ENCODE results near the gene FGGY. TPM values are rescaled to one million over a fixed set of nuclear protein-coding genes. Genes with fewer than 3 reads are reported as not detected.

FGGY gene
- total RNA-seq, 1 experiment from 2014 or later, result 17.8 TPM

DNA sequence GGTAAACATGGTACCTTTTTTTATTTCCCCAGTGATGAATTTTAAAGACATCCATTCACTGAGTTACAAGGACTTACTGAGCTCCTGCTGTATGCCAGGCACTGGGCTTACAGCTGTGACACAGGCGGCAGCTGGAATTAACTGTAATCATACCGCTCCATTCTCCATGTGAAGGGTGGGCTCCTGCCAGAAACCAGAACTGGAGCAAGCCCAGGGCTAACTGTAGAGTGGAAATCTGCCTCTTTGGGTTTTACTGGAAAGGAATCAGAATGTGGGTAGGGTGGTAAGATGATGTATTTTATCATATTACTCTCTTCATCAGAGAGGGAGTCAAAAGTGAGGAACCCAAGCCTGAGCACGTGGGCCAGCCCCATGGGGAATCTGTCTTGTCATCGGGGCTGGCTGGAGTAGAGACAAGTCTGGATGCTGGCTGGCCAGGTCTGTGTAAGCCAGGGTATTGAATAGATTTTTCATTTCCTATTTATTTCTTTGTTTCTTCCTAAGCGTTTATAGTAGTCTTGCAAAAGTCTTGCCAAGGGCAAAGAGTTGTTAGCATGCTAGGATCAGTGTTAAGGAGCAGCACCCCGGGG, 21.5 kb downstream of the FGGY start:
- BruUV-seq (replicated peaks), result no TSS peak
- H3K9me2 ChIP-seq (ENCODE audit: insufficient read depth), result no peaks in the 10 kb centered on the region
- H3K9me3 ChIP-seq (ENCODE audit: insufficient read depth, low read depth), result no peaks in the 10 kb centered on the region
- H3K27me3 ChIP-seq (ENCODE audit: insufficient read depth, low read depth), result no peaks in the 10 kb centered on the region
- ChIA-PET CTCF (no interaction called here), POLR2A (ENCODE audit: unreplicated experiment) (no interaction called here)
- no peaks in the 10 kb centered on the region for H4K20me1 ChIP-seq (ENCODE audit: insufficient read depth)
- H3K36me3 ChIP-seq (ENCODE audit: low read depth), result no peaks in the 10 kb centered on the region
- H3F3A ChIP-seq (ENCODE audit: insufficient read depth, low read depth), result no peaks in the 10 kb centered on the region
- no peak overlapping the region for H2AFZ ChIP-seq
- H3K27ac ChIP-seq, result no peak overlapping the region
- DNase-seq, result no peak
- TF ChIP-seq EZH2 (IDR thresholded peaks at IDR 0.05; ENCODE audit: low read depth), result no peak
- TF ChIP-seq, protein P1, sequence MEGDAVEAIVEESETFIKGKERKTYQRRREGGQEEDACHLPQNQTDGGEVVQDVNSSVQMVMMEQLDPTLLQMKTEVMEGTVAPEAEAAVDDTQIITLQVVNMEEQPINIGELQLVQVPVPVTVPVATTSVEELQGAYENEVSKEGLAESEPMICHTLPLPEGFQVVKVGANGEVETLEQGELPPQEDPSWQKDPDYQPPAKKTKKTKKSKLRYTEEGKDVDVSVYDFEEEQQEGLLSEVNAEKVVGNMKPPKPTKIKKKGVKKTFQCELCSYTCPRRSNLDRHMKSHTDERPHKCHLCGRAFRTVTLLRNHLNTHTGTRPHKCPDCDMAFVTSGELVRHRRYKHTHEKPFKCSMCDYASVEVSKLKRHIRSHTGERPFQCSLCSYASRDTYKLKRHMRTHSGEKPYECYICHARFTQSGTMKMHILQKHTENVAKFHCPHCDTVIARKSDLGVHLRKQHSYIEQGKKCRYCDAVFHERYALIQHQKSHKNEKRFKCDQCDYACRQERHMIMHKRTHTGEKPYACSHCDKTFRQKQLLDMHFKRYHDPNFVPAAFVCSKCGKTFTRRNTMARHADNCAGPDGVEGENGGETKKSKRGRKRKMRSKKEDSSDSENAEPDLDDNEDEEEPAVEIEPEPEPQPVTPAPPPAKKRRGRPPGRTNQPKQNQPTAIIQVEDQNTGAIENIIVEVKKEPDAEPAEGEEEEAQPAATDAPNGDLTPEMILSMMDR (conservative IDR thresholded peaks at IDR 0.05), result no peak
- intact Hi-C loops (cut with micrococcal nuclease; ENCODE audit: unreplicated experiment), result no loop called here
- no peak overlapping the region for H3K4me2 ChIP-seq
- H3K79me2 ChIP-seq (ENCODE audit: low read depth), result no peaks in the 10 kb centered on the region
- no peaks in the 10 kb centered on the region for H3K4me1 ChIP-seq (replicated peaks; ENCODE audit: insufficient read depth)
- H3K4me3 ChIP-seq, result no peak overlapping the region

GRCh38 chr1:59322394-59322793, 25.5 kb downstream of the FGGY start:
- Histone ChIP-seq H3K9me2 (ENCODE audit: insufficient read depth) (no peaks in the 10 kb centered on the region), H3K27ac (no peak overlapping the region), H3K79me2 (ENCODE audit: low read depth) (no peaks in the 10 kb centered on the region), H3K27me3 (ENCODE audit: insufficient read depth, low read depth) (no peaks in the 10 kb centered on the region), H3F3A (ENCODE audit: insufficient read depth, low read depth) (no peaks in the 10 kb centered on the region), H3K4me1 (replicated peaks; ENCODE audit: insufficient read depth) (no peaks in the 10 kb centered on the region), H3K4me3 (no peak overlapping the region), H3K9me3 (ENCODE audit: insufficient read depth, low read depth) (no peaks in the 10 kb centered on the region), H3K4me2 (no peak overlapping the region), H4K20me1 (ENCODE audit: insufficient read depth) (no peaks in the 10 kb centered on the region), H2AFZ (no peak overlapping the region), H3K36me3 (ENCODE audit: low read depth) (no peaks in the 10 kb centered on the region)
- CTCF ChIA-PET, result no interaction called here
- POLR2A ChIA-PET (ENCODE audit: unreplicated experiment), result no interaction called here
- BruUV-seq (replicated peaks), result no TSS peak
- DNase-seq, result no peak
- no peak for TF ChIP-seq EZH2 (IDR thresholded peaks at IDR 0.05; ENCODE audit: low read depth)
- TF ChIP-seq, protein P1 (conservative IDR thresholded peaks at IDR 0.05), result no peak
- intact Hi-C loops (cut with micrococcal nuclease; ENCODE audit: unreplicated experiment), result no loop called here

DNA sequence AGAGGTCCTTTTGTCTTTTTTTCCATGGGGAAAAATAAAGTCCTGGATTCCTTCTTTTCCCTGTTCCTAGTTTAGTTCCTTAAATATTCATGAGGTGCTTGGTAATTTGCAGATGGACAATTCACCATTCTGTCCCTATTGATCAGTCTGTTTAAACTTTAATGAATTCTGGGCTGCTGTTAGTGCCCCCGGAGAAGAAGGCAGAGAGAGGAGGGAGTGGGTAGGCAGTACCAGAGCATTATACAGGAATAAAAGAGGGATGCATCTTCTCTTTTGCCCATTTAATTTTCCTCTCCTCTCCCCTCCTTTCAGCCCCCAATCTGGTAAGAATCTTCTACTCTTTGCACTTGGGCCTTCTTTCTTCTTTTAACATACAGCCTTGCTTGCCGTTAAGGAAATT, 25.9 kb downstream of the FGGY start:
- DNase-seq, result no peak
- POLR2A ChIA-PET (ENCODE audit: unreplicated experiment), result no interaction called here
- H3K4me2 ChIP-seq, result no peak overlapping the region
- H3K9me3 ChIP-seq (ENCODE audit: insufficient read depth, low read depth), result no peaks in the 10 kb centered on the region
- no peak overlapping the region for H3K4me3 ChIP-seq
- H3K9me2 ChIP-seq (ENCODE audit: insufficient read depth), result no peaks in the 10 kb centered on the region
- no peaks in the 10 kb centered on the region for H3K27me3 ChIP-seq (ENCODE audit: insufficient read depth, low read depth)
- BruUV-seq (replicated peaks), result no TSS peak
- CTCF ChIA-PET, result no interaction called here
- intact Hi-C loops (cut with micrococcal nuclease; ENCODE audit: unreplicated experiment), result no loop called here
- no peaks in the 10 kb centered on the region for H3K36me3 ChIP-seq (ENCODE audit: low read depth)
- no peaks in the 10 kb centered on the region for H3K4me1 ChIP-seq (replicated peaks; ENCODE audit: insufficient read depth)
- H4K20me1 ChIP-seq (ENCODE audit: insufficient read depth), result no peaks in the 10 kb centered on the region
- TF ChIP-seq EZH2 (IDR thresholded peaks at IDR 0.05; ENCODE audit: low read depth), result no peak
- TF ChIP-seq, protein P1 (conservative IDR thresholded peaks at IDR 0.05), result no peak
- no peaks in the 10 kb centered on the region for H3K79me2 ChIP-seq (ENCODE audit: low read depth)
- H3K27ac ChIP-seq, result no peak overlapping the region
- H3F3A ChIP-seq (ENCODE audit: insufficient read depth, low read depth), result no peaks in the 10 kb centered on the region
- H2AFZ ChIP-seq, result no peak overlapping the region
